Measurements from ENCODE around the gene PDE3A. TPM values are rescaled to one million over a fixed set of nuclear protein-coding genes. Genes with fewer than 3 reads are reported as not detected.

Gene PDE3A
- total and polyA plus RNA-seq, 10 of the 15 experiments (the other 5 are each of a cell fraction or from before 2014, with no cell fraction given), result 0.01 to 2.6 (median 1.5) TPM

GRCh38 chr12:20631711-20632110 is 263.4 kb downstream of the PDE3A start:
- in situ Hi-C loops (cut with MboI), result no loop called here
- TF ChIP-seq JUND (IDR thresholded peaks at IDR 0.05; ENCODE audit: low read depth, low read length), result no peak
- TF ChIP-seq ATF7 (IDR thresholded peaks at IDR 0.05; ENCODE audit: low read depth), result no peak
- no peak for TF ChIP-seq ZSCAN29 (IDR thresholded peaks at IDR 0.05)
- TF ChIP-seq LARP7 (IDR thresholded peaks at IDR 0.05), result no peak
- TF ChIP-seq ELK1 (IDR thresholded peaks at IDR 0.05; ENCODE audit: low read depth, low read length), result no peak
- TF ChIP-seq EGR1 (IDR thresholded peaks at IDR 0.05; ENCODE audit: borderline replicate concordance in 1 of 2, low read depth in 2 of 2, low read length in 2 of 2), result no peak
- TF ChIP-seq SPI1 (IDR thresholded peaks at IDR 0.05; ENCODE audit: borderline replicate concordance, insufficient read depth, low read depth, low read length), result no peak
- no peak for TF ChIP-seq CUX1 (IDR thresholded peaks at IDR 0.05; ENCODE audit: insufficient replicate concordance, low read depth, low read length)
- TF ChIP-seq ZNF274 (IDR thresholded peaks at IDR 0.05; ENCODE audit: insufficient read depth, insufficient read length), result no peak
- TF ChIP-seq NR2C1 (IDR thresholded peaks at IDR 0.05), result no peak
- TF ChIP-seq RELB (IDR thresholded peaks at IDR 0.05; ENCODE audit: low read depth), result no peak
- no peak for TF ChIP-seq IRF3 (IDR thresholded peaks at IDR 0.05)

More at GRCh38 chr12:20631711-20632110, 263.4 kb downstream of the PDE3A start:
- ATAC-seq (no peak), DNase-seq (ENCODE audit: low read depth, low spot score) (no peak), FAIRE-seq (no peak)
- H4K20me1 ChIP-seq (ENCODE audit: control insufficient read depth, insufficient read depth), result no peaks in the 10 kb centered on the region
- BruUV-seq (replicated peaks), result no TSS peak
- ChIA-PET RAD21 (ENCODE audit: unreplicated experiment) (no interaction called here), SMC1A (ENCODE audit: uncharacterized antibody, unreplicated experiment) (no interaction called here), POLR2A (no interaction called here), CTCF (no interaction called here)
- H3K36me3 ChIP-seq (ENCODE audit: control insufficient read depth in 2 of 2, insufficient read depth in 2 of 2, low read length in 1 of 2), result no peaks in the 10 kb centered on the region
- H3K4me2 ChIP-seq (ENCODE audit: control insufficient read depth, insufficient read depth), result no peak overlapping the region
- intact Hi-C loops (cut with micrococcal nuclease; ENCODE audit: unreplicated experiment), result no loop called here
- WGBS (ENCODE audit: insufficient coverage, insufficient replicate concordance, low lambda C conversion rate, missing lambda C conversion rate), result 0% methylated on average over 1 of the region's 1 CpG
- H3K4me1 ChIP-seq (ENCODE audit: control insufficient read depth, insufficient read depth, low read length), result no peaks in the 10 kb centered on the region
- no peak overlapping the region for H3K9ac ChIP-seq (ENCODE audit: control insufficient read depth, insufficient read depth, low read length)
- H3K4me3 ChIP-seq, result no peak overlapping the region
- no peak overlapping the region for H3K27ac ChIP-seq (ENCODE audit: control insufficient read depth, insufficient read depth)
- H2AFZ ChIP-seq (ENCODE audit: control insufficient read depth, low read depth, low read length), result no peak overlapping the region
- H3K27me3 ChIP-seq (replicated peaks in 1 of 2; ENCODE audit: control insufficient read depth in 2 of 2, insufficient read depth in 2 of 2, low read length in 1 of 2), result no peaks in the 10 kb centered on the region
- H3K9me3 ChIP-seq (replicated peaks; ENCODE audit: control insufficient read depth, insufficient read depth, low read length), result no peaks in the 10 kb centered on the region
- H3K79me2 ChIP-seq (ENCODE audit: control insufficient read depth, insufficient read depth, low read length), result no peaks in the 10 kb centered on the region
